GM23338 (cell line): ENCODE results near the gene PCSK6.

Experiments used
- CREB1 ChIP-seq: fragments of 250-450 bp; sonication (Bioruptor Pico); IDR thresholded peaks from 2 replicates; pipeline ENCODE4 v1.5.0; 2020; ENCODE audit warnings: low read depth, mild to moderate bottlenecking, moderate library complexity
- EZH2 ChIP-seq: fragments of 200-600 bp; sonication (generic); IDR thresholded peaks from one replicate; pipeline ENCODE4 v1.8.0; 2017; ENCODE audit warnings: antibody characterized with exemption, mild to moderate bottlenecking, low read depth; ENCODE audit not compliant: unreplicated experiment
- EZH2phosphoT487 ChIP-seq: fragments of 200-600 bp; sonication (generic); IDR thresholded peaks from one replicate; pipeline ENCODE4 v1.8.1; 2018; ENCODE audit warnings: antibody characterized with exemption; ENCODE audit not compliant: unreplicated experiment
- JUNB ChIP-seq: IDR thresholded peaks from one replicate; pipeline ENCODE4 v1.6.1; 2016; ENCODE audit warnings: antibody characterized with exemption; ENCODE audit not compliant: unreplicated experiment
- POLR2AphosphoS5 ChIP-seq: IDR thresholded peaks from 2 replicates; pipeline ENCODE4 v1.6.1; 2016; ENCODE audit warnings: antibody characterized with exemption, low read depth
- REST ChIP-seq: IDR thresholded peaks from one replicate; pipeline ENCODE4 v1.6.1; 2018; ENCODE audit warnings: antibody characterized with exemption; ENCODE audit not compliant: unreplicated experiment
- TF ChIP-seq, protein P1 (sequence below), 2 experiments: fragments of 200-600 bp in 1 of 2; sonication (generic) in 1 of 2; conservative IDR thresholded peaks; 2 replicates each; pipeline versions ENCODE4 v1.5.1 to v1.6.1; 2016 to 2017; ENCODE audit warnings: antibody characterized with exemption in 2 of 2, low read depth in 2 of 2, mild to moderate bottlenecking in 2 of 2, moderate library complexity in 1 of 2

- TF ChIP-seq, protein P1, sequence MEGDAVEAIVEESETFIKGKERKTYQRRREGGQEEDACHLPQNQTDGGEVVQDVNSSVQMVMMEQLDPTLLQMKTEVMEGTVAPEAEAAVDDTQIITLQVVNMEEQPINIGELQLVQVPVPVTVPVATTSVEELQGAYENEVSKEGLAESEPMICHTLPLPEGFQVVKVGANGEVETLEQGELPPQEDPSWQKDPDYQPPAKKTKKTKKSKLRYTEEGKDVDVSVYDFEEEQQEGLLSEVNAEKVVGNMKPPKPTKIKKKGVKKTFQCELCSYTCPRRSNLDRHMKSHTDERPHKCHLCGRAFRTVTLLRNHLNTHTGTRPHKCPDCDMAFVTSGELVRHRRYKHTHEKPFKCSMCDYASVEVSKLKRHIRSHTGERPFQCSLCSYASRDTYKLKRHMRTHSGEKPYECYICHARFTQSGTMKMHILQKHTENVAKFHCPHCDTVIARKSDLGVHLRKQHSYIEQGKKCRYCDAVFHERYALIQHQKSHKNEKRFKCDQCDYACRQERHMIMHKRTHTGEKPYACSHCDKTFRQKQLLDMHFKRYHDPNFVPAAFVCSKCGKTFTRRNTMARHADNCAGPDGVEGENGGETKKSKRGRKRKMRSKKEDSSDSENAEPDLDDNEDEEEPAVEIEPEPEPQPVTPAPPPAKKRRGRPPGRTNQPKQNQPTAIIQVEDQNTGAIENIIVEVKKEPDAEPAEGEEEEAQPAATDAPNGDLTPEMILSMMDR (conservative IDR thresholded peaks at IDR 0.05; ENCODE audit: low read depth in 2 of 2) = no peak
- TF ChIP-seq EZH2phosphoT487 (no peak), EZH2 (no peak), POLR2AphosphoS5 (no peak), REST (no peak), JUNB (no peak), CREB1 (no peak)
These were observed 173.0 kb downstream of the PCSK6 start for GRCh38 chr15:101316529-101316928.
